GM21619 (cell line): ENCODE results near the gene FLAD1.
A peak's percentile ranks its signal among the peaks of the same experiment; 100 is the strongest.
"Not testable (repeated sequence)": the region's sequence is repeated elsewhere in the genome, so short reads cannot be mapped to it uniquely, and the experiment has no call there.

Source experiments
- ATAC-seq: cut with Tn5 transposase; IDR thresholded peaks from one replicate; pipeline ENCODE4 v1.9.1; 2021; ENCODE audit not compliant: unreplicated experiment

FLAD1 gene

DNA sequence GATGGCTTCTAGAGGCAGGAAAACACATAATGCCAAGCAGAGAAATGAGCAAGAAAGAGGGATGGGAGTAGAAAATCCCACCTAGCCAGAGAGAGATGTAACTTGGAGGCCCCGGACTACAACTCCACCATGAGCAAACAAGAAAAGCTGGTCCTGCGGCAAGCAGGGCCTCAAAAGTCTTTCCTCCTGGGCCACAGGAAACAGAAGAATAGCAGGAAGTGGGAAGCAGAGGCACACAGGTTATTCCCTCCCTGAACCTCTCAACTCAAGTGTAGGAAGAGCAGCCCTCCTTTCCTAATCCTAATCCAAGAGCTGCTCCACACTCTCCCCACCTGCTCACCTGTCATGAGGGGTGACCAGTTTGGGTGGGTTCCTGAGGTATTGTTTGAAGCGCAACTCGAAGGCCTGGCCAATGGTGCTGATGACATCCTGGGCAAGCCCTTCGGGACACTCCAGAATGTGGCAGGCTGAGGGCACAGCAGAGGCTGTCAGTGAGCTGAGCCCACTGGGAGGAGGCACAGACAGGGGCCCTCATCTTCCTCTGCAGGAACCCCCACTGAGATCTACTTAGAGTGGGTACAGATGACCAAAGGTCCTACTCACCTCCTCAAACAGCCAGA, 15.7 kb upstream of the FLAD1 start:
- ATAC-seq = no peak

DNA sequence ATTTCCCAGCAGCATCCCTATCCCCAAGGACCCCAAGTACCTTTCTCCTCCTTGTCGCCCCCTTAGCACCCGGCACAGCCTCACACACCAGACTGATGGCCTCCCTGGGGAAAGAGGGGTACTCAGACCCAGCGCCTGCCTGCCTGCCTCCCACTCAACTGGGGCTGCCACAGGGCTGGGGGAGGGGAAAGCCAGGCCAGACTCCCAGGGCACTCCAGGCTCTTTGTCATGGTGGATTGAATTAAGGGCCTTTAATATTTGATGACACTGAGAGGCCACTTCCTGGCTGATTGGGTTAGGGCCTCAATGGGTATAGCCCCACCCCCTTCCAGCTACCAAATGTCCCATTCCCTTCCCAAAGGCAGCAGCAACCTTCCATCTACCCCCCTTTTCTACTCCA, 14.4 kb upstream of the FLAD1 start:
- no peak for ATAC-seq

DNA sequence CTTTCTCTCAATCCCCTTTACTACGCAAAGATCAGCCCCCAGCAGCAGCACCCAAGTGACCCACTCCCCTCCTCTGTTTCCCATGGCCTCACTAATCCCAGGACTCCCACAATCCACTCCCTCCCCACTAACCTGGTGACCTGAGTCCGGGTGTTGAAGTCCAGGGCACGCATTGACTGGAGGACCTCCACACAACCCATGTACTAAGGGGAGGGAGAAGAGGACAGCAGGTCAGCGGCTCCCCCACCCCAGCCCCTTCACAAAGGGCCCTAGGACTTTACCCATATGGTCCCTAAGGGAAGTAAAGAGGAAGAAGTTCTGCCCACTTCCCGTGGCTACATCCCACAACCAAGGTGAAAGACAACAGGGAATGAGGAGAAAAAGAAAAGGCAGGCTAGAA, 13.9 kb upstream of the FLAD1 start:
- ATAC-seq = no peak

DNA sequence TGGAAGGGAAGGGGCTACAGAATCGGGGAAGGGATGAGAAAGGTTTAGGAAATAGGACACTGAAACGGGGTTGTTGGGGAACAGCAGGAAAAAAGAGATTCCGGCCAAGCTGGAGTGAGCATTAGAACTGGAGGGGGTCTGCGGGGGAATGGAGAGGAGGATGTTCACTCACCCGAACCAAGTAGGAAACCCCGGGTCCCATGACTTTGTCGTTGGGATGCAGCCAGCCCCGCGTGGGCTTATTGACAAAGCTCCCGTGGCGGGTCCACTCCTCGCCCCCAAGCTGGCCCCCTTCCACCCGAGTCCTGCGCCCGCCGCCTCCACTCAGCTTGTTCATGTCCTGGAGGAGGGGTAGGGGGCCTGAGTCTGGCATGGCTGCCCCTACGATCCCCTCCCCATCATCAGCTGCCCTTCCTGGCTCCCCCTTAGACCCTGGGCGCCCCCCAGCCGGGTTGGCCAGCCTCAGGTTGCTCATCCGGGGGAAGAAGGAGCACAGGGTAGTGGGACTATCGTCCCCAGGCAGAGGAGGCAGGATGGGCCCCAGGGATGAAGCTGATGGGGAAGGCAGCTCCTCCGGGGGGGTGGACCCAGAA, 13.2 kb upstream of the FLAD1 start:
- no peak for ATAC-seq

DNA sequence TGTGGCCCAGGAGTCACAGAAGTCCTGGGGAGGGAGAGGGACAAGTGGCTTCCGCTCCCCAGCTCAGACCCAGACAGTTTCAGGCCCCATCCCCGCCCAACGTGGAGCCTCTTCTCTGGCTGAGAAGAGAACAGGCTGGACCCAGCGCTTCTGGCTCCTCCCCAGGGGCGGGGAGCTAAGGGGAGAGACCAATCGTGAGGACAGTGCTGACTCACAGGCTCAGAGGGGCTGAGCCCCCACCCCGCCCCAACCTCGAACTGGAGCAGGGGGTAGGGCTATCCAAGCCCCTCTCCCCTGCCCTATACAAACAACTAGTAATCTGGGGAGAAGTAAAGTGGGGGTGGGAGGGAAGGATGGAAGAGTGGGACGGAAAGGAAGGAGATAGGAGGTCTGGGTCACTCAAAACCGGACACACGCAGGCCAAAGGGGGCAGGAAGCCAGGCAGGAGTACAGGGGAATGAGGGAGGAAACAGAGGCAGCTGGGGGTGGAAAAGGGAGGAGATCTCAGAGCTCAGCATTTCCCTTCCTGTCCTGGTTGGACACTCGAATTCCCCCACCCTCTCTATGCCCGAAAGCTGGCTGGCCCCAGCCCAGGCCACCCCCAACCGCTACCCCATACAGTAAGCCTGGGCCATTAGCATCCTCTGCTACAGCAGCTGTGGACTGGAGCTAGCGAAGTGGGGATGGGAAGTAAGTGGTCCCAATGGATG, 12.4 kb upstream of the FLAD1 start, which contains the start of gene SHC1:
Gene SHC1, minus strand, starts transcription at position 117 of the 710 bp plus-strand sequence. CDS start 221 bp downstream, outside the sequence.
- ATAC-seq = no peak

DNA sequence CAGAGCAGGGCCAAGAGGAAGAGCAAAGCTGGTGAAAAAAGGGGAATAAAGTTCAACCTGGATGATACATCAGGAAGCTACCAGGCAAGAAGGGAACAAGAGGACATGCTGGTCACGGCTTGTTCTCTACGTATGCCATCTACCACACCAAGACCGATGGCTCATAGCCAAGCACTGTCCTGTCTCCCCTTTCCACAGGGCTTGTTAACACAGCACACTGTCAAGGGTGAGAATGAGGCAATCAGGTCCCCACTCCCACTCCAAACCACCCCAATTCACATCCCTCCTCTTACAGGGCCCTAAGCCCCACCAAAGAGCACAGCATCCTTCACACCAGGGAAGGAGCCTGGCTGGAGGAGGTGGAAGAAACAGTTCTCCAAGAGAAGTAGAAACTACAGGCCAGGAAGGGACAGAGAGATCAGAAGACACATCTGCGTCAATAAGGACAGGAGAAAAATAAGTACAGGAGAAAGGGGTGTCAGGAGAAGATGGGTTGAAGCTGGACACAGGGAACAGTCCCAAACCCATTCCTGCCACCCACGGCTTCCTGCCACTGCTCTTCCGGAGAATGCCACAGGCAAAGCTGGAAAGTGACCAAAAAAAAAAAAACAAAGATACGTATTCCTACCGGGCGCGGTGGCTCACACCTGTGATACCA, 11.7 kb upstream of the FLAD1 start:
- ATAC-seq = no peak

DNA sequence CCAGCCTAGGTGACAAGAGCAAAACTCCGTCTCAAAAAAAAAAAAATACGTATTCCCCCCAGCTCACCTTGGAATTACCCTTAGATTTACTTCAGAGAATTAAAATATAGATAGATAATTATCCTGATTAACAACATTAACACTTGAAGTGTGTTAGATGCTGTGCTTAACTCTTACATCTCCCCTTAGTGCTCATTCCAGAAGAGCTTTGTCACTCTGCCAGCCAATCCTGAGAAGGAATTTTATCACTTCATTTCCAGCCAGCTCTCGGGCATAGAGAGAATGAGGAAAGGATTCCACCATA, 11.0 kb upstream of the FLAD1 start:
- ATAC-seq = no peak

DNA sequence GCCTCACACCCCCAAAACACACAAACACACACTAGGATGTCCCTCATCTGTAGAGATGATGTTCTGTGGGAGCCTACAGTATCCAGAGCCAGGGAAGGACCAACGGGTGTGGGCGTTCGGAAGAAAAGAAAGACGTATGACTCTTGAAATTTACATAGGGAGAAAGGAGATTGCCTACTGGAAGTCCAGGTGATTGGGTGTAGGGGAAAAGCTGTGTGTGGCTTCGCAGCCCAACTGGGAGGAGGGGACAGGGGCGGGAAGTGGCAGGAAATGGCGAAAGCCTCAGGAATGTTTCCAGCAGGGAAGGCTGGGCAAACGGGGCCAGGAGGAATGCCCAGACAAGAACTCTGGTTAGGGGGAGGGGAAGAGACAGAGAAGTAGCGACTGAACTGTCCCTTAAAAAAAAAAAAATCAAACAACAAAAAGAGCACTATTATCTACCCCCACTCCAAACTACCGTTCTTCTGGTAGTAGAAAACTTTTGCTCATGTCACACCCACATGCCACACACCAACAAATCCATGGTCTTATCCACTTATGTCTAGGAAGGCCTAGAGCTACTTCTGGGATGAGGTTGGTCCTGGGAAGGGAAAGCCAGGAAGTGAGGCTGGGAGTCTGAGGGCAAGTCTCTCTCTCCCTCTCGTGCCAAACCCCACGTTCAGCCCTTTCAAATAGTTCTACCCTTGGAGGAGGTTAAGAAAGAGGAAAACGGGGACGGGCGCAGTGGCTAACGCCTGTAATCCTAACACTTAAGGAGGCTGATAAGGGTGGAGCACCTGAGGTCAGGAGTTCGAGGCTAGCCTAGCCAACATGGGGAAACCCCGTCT, 10.4 kb upstream of the FLAD1 start:
- no peak for ATAC-seq

DNA sequence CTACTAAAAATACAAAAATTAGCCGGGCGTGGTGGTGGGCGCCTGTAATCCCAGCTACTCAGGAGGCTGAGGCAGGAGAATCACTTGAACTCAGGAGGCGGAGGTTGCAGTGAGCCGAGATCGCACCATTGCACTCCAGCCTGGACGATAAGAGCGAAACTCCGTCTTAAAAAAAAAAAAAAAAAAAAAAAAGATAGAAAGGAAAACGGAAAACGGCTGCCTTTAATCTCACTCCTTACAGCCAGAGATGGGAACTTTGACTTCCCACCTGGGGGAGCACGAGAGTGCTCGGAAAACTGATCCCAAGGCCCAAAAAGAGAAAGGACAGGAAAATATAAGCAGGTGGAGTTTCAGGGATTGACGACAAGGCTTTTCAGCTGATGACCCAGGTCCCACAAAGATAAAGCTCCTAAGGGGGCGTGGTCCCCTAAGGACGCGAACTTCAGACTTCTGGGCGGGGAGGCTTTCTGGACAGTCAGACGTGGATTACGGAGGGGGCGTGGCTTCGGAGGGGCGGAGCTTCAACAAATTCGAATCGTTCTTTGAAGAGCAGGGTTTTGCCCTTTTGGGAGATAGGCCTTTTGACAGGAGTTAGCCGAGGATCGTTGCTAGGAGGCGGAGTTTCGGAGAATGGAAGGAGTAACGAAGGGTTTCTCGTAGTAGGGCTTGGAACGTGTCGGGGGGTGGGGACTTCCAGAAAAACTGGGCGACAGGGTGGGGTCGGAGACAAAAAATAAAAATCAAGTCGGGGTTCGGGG, 9.6 kb upstream of the FLAD1 start:
- no peak for ATAC-seq

DNA sequence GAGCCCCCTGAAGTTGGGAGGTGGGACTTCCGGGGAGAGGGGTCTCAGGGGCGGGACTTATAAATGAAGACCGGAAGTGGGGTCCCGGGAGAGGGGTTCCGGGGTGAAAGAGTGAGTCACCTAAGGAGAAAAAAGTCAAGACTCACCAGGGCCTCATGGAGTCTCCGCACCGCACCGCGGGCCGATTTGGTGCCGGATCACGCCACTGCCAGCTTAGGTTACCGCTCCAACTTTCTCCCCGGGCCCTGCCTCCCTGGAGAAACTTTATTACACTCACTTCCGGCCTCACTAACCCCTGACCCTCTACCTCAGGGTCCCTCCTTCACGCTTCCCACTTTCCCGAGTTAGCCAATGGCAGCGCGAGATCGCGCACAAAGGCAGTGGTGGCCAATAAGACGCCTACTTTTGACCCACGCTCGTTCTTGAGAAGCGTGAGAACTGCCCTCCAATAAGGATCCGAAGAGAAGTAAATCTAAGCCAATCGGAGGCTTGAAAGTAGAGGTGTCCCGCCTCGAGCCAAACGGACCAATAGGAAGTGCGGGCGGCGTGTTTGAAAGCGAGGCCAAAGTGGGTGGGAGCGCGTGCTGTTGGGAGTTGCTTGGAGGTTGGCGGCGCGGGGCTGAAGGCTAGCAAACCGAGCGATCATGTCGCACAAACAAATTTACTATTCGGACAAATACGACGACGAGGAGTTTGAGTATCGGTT, 8.9 kb upstream of the FLAD1 start, which contains the start of gene CKS1B:
Gene CKS1B, plus strand, starts transcription at position 580 of the 706 bp plus-strand sequence. Its CDS starts 65 bp downstream, at position 645.
- ATAC-seq = peak; percentile 71

DNA sequence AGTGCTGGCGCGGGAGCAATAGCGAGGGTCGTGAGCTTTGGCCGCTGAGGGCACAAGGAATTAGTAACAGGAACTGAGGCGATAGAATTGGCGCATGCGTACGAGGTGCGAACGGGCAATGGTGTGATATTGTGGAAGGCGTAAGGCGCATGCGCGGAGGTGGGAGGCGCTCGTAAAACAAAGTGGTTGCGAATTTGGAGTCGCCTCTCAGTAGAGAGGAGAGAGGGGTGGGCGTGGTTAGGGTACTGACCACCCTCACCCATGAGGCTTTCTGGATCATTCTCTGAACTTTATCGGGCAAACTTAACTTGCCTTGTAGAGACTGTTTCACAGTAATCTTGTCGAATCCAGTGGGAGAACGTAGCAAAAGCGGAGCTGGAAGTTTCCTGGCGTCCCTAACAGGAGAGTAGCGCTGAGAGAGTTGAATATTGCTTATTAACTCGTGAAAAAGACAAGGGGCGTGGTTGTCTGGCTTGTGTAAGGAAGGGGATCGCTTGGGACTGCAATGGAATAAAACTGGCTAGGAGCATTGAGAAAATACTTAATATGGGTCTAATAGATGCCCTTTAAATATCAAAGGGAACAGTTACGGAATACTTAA, 8.2 kb upstream of the FLAD1 start:
- ATAC-seq = peak; percentile 46

DNA sequence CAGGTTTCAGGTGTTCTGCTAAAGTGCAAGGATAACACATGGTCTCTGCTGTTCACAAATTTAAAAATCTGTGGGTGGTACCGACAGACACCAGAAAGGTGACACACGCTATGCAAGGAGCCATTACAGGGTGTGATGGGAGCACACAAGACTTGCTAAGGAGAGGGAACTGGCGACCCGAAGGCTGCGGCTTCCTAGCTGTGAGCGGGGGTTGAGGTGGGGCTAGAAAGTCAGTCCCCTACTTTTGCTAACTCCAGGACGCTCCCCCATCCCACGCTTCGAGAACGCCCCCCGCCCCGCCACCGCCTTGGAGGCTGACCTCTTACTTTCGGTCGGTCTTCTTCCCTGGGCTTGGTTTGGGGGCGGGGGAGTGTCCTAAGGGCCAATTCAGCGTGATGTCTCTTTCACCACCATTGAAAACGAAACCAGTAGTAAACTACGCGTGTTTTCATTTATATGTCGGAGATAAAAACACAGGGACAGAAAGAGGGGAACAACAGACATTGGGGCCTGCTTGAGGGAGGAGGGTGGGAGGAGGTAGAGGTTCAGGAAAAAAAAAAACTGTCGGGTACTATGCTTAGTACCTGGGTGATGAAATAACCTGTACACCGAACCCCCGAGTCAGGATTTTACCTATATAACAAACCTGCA, 7.6 kb upstream of the FLAD1 start:
- no peak for ATAC-seq

DNA sequence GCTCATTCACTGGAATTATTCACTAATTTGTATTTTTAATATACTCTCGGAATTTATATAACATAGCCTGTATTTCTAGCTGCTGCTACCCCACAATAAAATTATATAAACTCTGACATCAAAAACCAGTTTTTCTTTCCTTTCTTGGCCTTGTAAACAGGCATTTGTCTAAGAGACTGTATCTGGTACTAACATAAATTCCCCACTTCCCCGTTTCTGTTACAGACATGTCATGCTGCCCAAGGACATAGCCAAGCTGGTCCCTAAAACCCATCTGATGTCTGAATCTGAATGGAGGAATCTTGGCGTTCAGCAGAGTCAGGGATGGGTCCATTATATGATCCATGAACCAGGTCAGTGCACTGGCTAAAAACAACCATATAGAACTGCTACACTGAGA, 5.4 kb upstream of the FLAD1 start:
- not testable (repeated sequence) for ATAC-seq

DNA sequence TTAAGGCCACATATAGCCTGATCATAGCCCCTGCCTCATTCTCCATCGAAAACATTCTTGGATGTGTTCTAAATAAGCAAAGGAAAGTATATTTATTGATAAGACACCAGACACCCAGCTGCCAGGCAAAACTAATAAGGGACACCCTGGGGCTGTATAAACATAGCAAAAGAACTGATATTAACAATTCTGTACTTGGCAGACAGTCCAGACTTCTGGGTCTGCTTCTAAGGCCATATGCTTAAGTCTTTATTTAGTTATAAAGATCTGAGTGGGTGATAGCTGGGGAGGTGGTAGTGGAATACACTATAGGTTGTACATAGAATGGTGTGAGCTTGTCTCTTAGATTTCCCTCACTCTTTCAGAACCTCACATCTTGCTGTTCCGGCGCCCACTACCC, 4.8 kb upstream of the FLAD1 start:
- no peak for ATAC-seq

DNA sequence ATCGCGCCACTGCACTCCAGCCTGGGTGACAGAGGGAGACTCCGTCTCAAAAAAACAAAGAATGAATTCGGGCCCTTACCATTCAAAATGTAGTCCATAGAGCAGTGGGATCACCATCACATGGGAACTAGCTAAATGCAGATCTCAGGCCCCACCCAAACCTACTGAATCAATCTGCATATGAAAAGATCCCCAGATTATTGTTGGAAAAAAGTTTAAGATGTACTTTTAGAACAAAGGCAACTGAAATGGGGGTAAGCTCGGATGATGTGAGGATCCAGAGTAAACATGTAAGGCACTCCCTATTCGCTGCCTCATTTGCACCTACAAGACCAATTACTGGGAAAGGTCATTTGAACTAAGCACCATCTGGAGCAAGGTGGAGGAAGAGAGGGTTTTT, 803 bp upstream of the FLAD1 start:
- ATAC-seq = no peak

DNA sequence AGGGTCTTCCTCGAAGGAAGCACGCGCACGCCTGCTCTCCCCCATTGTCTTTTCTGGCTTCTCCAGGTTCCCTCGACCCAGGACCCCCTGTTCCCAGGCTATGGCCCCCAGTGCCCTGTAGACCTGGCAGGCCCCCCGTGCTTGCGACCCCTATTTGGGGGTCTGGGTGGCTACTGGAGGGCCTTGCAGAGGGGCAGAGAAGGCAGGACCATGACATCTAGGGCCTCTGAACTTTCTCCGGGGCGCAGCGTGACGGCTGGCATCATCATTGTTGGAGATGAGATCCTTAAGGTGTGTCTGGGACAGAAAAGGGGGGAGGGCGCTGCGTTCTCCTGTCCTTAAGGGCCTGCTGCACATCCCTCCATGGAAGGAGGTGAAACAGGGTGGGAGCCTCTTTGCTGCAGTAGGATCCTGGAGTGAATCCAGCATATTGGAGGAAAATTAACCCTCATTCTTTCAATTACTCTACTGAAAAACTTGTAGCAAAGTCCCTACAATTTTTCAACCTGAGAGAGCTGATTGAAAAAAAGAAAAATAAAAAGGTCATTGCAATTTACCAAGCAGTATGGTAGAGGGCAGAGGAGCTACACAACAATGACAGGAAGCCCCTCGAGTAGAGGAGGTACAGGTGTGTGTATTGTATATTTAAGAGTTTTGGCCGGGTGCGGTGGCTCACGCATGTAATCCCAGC, 777 bp downstream of the FLAD1 start:
- no peak for ATAC-seq

DNA sequence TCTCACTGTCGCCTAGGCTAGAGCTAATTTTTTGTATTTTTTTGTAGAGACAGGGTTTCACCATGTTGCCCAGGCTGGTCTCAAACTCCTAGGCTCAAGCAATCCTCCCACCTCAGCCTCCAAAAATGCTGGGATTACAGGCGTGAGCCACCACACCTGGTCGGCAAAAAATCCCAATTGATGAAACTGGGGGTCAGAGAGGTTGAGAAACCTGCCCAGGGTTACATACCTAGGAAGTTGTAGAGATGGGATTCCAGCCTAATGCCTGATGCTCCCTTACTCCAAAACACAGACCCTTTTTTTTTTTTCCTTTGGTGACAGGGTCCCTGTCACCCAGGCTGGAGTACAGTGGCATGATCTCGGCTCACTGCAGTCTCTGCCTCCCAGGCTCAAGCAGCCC, 3.6 kb downstream of the FLAD1 start:
- not testable (repeated sequence) for ATAC-seq

DNA sequence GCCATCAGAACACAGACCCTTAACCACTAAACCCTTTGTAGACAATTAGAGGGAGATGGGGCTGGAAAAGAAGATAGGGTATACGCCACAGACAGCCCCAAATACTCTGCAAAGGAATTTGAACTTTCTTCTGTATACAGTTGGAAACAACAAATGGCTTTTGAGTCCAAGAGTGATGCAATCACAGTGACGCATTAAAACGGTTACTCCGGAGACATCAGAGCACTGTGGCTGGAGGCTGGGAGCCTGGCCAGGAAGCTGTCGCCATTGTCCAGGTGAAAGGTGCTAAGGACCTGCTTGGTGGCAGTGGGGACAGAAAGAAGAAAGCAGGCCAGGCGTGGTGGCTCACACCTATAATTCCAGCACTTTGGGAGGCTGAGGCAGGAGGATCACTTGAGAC, 4.2 kb downstream of the FLAD1 start:
- no peak for ATAC-seq
